Keratinocyte (primary cell): ENCODE measurements around the gene ERG. TPM values are rescaled to one million over a fixed set of nuclear protein-coding genes. Genes with fewer than 3 reads are reported as not detected.

ENCODE experiments used
- DNase-seq: peaks from one replicate; pipeline ENCODE4 v3.0.0-alpha.2; 2011; ENCODE audit warnings: low read depth, missing footprints, low spot score
- FAIRE-seq: peaks from 2 replicates; lab custom pipeline; 2011; peaks lifted over from hg19 to GRCh38; lab: Jason Lieb, UNC
- H2AFZ ChIP-seq: 2 replicates; pipeline ENCODE4 v1.6.0; 2012; ENCODE audit warnings: low read length, control low read depth, inconsistent platforms; ENCODE audit not compliant: control insufficient read depth
- H3K27ac ChIP-seq: 2 replicates; pipeline ENCODE4 v1.5.1; 2011; ENCODE audit warnings: low read length; ENCODE audit not compliant: control insufficient read depth, insufficient read depth
- H3K27me3 ChIP-seq: 3 replicates; pipeline ENCODE4 v1.6.0; 2011; ENCODE audit warnings: low read length; ENCODE audit not compliant: control insufficient read depth, insufficient read depth; ENCODE audit errors: extremely low read depth
- H3K36me3 ChIP-seq, 2 experiments: 2 replicates in 1 of 2; 3 replicates in 1 of 2; pipeline ENCODE4 v1.5.1; 2011; ENCODE audit warnings: low read length in 2 of 2, mild to moderate bottlenecking in 1 of 2; ENCODE audit not compliant: control insufficient read depth in 2 of 2, insufficient read depth in 2 of 2; ENCODE audit errors: extremely low read depth in 1 of 2
- H3K4me1 ChIP-seq: 3 replicates; pipeline ENCODE4 v1.5.1; 2011; ENCODE audit warnings: low read length; ENCODE audit not compliant: control insufficient read depth, insufficient read depth; ENCODE audit errors: extremely low read depth
- H3K4me2 ChIP-seq: 3 replicates; pipeline ENCODE4 v1.6.0; 2011; ENCODE audit warnings: low read depth, low read length; ENCODE audit not compliant: control insufficient read depth, insufficient read depth; ENCODE audit errors: extremely low read depth
- H3K4me3 ChIP-seq, 3 experiments: fragments of 200-600 bp in 1 of 3; sonication (generic) in 1 of 3; 2 replicates in 2 of 3; 3 replicates in 1 of 3; pipeline ENCODE4 v1.5.1; 2011 to 2016; ENCODE audit warnings: low read length in 3 of 3, mild to moderate bottlenecking in 3 of 3, control low read depth in 2 of 3, inconsistent platforms in 1 of 3, low read depth in 1 of 3, mixed read lengths in 1 of 3, mixed run types in 1 of 3, moderate library complexity in 1 of 3; ENCODE audit not compliant: control insufficient read depth in 2 of 3, insufficient read depth in 2 of 3; ENCODE audit errors: extremely low read depth in 1 of 3
- H3K79me2 ChIP-seq: 2 replicates; pipeline ENCODE4 v1.6.0; 2012; ENCODE audit warnings: low read length; ENCODE audit not compliant: control insufficient read depth, insufficient read depth
- H3K9ac ChIP-seq: 3 replicates; pipeline ENCODE4 v1.6.0; 2011; ENCODE audit warnings: low read length; ENCODE audit not compliant: control insufficient read depth, insufficient read depth; ENCODE audit errors: extremely low read depth
- H3K9me1 ChIP-seq: 3 replicates; pipeline ENCODE4 v1.6.0; 2011; ENCODE audit warnings: low read length; ENCODE audit not compliant: control insufficient read depth, insufficient read depth; ENCODE audit errors: extremely low read depth
- H3K9me3 ChIP-seq: 2 replicates; pipeline ENCODE4 v1.5.1; 2012; ENCODE audit warnings: low read depth, low read length; ENCODE audit not compliant: control insufficient read depth
- H4K20me1 ChIP-seq: 3 replicates; pipeline ENCODE4 v1.6.0; 2011; ENCODE audit warnings: low read length; ENCODE audit not compliant: control insufficient read depth, insufficient read depth; ENCODE audit errors: extremely low read depth
- CTCF ChIP-seq, 3 experiments: IDR thresholded peaks in 1 of 3; conservative IDR thresholded peaks in 1 of 3; optimal IDR thresholded peaks in 1 of 3; 2 replicates in 2 of 3; 3 replicates in 1 of 3; pipeline versions ENCODE3 to v1.5.1; 2011; ENCODE audit warnings: low read length in 3 of 3, mild to moderate bottlenecking in 3 of 3, moderate library complexity in 2 of 3, control low read depth in 1 of 3, inconsistent platforms in 1 of 3; ENCODE audit not compliant: insufficient read depth in 2 of 3; ENCODE audit errors: extremely low read depth in 1 of 3
- EZH2 ChIP-seq: IDR thresholded peaks from one replicate; pipeline ENCODE4 v1.6.1; 2012; ENCODE audit warnings: inconsistent platforms, mild to moderate bottlenecking, low read length, moderate library complexity
- dilution Hi-C: fragments of 300-500 bp; cut with MboI; formaldehyde crosslinking; loops from one replicate; pipeline ENCODE4 v1.7.0; 2020; ENCODE audit warnings: low sequenced_read_pairs; ENCODE audit not compliant: extremely low pct_ligation_motif_present
- polyA plus RNA-seq, 5 experiments: library from polyadenylated mRNA; depleted of rRNA in 3 of 5; stranded (reverse) in 3 of 5; stranded (forward) in 1 of 5; unstranded in 1 of 5; fragments of >200 nt; gene quantifications; 1 replicate in 1 of 5; 2 replicates in 3 of 5; 3 replicates in 1 of 5; pipeline versions ENCODE4 v1.2.1 to v1.2.3, GENCODE V29; 2011 to 2012; ENCODE audit warnings: missing spikeins in 2 of 5, low read depth in 1 of 5, low replicate concordance in 1 of 5

ERG gene
- polyA plus RNA-seq, 1 donor (not counting 4 experiments of a cell fraction or from before 2014, with no cell fraction given), result 0.08 TPM

DNA sequence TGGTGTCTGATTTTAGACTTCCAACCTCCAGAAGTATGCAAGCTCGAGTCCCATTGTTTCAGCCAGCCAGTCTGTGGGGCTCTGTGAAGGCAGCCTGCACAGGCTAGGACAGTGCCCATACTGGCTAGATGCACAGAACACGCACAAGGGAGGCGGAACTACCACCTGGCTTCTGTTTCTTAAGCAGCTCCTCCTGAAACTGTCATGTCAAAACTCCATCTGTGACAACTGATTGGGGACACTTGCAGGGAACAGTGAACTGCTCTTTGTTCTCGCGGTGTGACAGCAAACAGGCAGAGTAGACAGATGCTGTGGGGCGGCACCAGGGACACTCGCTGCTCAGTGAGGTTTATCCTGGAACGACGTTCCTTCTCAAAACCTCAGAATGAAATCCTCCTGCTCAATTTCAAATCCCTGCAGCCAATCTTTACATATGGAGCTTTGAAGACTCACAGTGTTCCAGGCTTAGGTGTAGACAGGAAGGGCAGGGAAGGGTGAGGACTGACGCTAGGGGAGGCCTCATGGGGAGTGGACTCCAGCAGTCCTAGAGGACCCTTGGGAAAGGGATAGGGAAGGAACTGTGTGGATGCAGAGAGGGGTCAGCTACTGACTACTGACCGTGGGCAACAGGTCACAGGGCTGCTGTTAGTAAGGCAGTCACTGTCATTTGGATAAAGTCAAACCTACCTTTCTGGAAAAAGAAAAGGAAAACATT lies 73.8 kb downstream of the ERG start:
- dilution Hi-C loops, result no loop called here
- H3K36me3 ChIP-seq, result no peaks in the 10 kb centered on the region
- no peaks in the 10 kb centered on the region for H3K9me3 ChIP-seq
- no peak for FAIRE-seq
- no peak for DNase-seq
- no peak overlapping the region for H3K27ac ChIP-seq
- no peaks in the 10 kb centered on the region for H3K4me1 ChIP-seq
- H3K79me2 ChIP-seq, result no peaks in the 10 kb centered on the region
- no peak overlapping the region for H3K4me3 ChIP-seq
- TF ChIP-seq CTCF (optimal IDR thresholded peaks at IDR 0.05 in 1 of 3, IDR thresholded peaks at IDR 0.05 in 1 of 3, conservative IDR thresholded peaks at IDR 0.05 in 1 of 3; ENCODE audit: extremely low read depth in 1 of 3, insufficient read depth in 2 of 3, low read length in 3 of 3), result no peak
- no peak for TF ChIP-seq EZH2
- H3K9ac ChIP-seq, result no peak overlapping the region
- H2AFZ ChIP-seq, result no peak overlapping the region
- no peaks in the 10 kb centered on the region for H3K9me1 ChIP-seq
- H3K27me3 ChIP-seq, result no peaks in the 10 kb centered on the region
- H4K20me1 ChIP-seq, result no peaks in the 10 kb centered on the region
- H3K4me2 ChIP-seq, result no peak overlapping the region

DNA sequence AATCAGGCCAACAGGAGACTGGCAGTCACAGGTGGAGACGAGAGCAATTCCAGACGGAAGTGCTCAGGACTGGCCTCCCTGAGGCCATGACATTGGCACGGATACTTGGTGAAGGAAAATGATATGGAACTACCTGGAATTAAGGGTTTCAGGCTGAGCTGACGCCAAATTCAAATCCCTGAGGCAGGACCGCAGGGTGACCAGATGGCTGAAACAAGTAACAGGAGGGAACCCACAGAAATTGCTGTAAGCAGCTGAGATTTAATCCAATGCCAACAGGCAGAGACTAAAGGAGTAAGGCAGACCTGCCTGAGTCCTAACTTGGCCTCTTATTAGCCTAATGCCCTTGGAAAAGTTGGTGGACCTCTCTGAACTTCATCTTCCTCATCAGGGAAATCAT lies 76.2 kb downstream of the ERG start:
- Histone ChIP-seq H3K36me3 (no peaks in the 10 kb centered on the region), H3K4me3 (no peak overlapping the region), H3K79me2 (no peaks in the 10 kb centered on the region), H3K27me3 (no peaks in the 10 kb centered on the region), H3K27ac (no peak overlapping the region), H4K20me1 (no peaks in the 10 kb centered on the region), H2AFZ (no peak overlapping the region), H3K4me2 (no peak overlapping the region), H3K9ac (no peak overlapping the region), H3K9me1 (no peaks in the 10 kb centered on the region), H3K9me3 (no peaks in the 10 kb centered on the region), H3K4me1 (no peaks in the 10 kb centered on the region)
- TF ChIP-seq EZH2 (no peak), CTCF (optimal IDR thresholded peaks at IDR 0.05 in 1 of 3, IDR thresholded peaks at IDR 0.05 in 1 of 3, conservative IDR thresholded peaks at IDR 0.05 in 1 of 3; ENCODE audit: extremely low read depth in 1 of 3, insufficient read depth in 2 of 3, low read length in 3 of 3) (no peak)
- FAIRE-seq (no peak), DNase-seq (no peak)
- dilution Hi-C loops, result no loop called here
